ENCODE measurements around the gene CNGA2.

CNGA2 gene

GRCh38 chrX:151711787-151712186, 22.8 kb upstream of the CNGA2 start:
- DNase-seq (ENCODE audit: low spot score), result no peak
- FAIRE-seq, result no peak

- no peak for DNase-seq (ENCODE audit: low spot score)
- FAIRE-seq, result no peak
Observed at GRCh38 chrX:151712253-151712652, 22.3 kb upstream of the CNGA2 start.

- FAIRE-seq, result no peak
- no peak for DNase-seq (ENCODE audit: low spot score)
Observed at GRCh38 chrX:151713849-151714248, 20.7 kb upstream of the CNGA2 start.

GRCh38 chrX:151714362-151714761, 20.2 kb upstream of the CNGA2 start:
- FAIRE-seq (no peak), DNase-seq (ENCODE audit: low spot score) (no peak)

GRCh38 chrX:151715752-151716151, 18.8 kb upstream of the CNGA2 start, which contains the start of gene FATE1:
Gene FATE1, plus strand, starts transcription at chrX:151716035. Its CDS starts 85 bp downstream, at chrX:151716120.
- no peak for DNase-seq (ENCODE audit: low spot score)

GRCh38 chrX:151722241-151722846, 12.2 kb upstream of the CNGA2 start:
- FAIRE-seq (no peak), DNase-seq (ENCODE audit: low spot score) (no peak)

More at GRCh38 chrX:151715752-151716151, 18.8 kb upstream of the CNGA2 start, which contains the start of gene FATE1:
- FAIRE-seq, result no peak

- DNase-seq (ENCODE audit: low spot score) (no peak), FAIRE-seq (no peak)
Observed at GRCh38 chrX:151723156-151723760, 11.3 kb upstream of the CNGA2 start.

GRCh38 chrX:151724563-151725337, 9.8 kb upstream of the CNGA2 start:
- DNase-seq (ENCODE audit: low spot score) (no peak), FAIRE-seq (no peak)

- DNase-seq (ENCODE audit: low spot score), result no peak
- FAIRE-seq, result no peak
Observed at GRCh38 chrX:151725338-151725614, 9.3 kb upstream of the CNGA2 start.

- DNase-seq (ENCODE audit: low spot score), result no peak
- no peak for FAIRE-seq
Observed at GRCh38 chrX:151726751-151727150, 7.8 kb upstream of the CNGA2 start.

GRCh38 chrX:151727346-151727745, 7.2 kb upstream of the CNGA2 start:
- no peak for FAIRE-seq
- DNase-seq (ENCODE audit: low spot score), result no peak

- FAIRE-seq (no peak), DNase-seq (ENCODE audit: low spot score) (no peak)
Observed at GRCh38 chrX:151729056-151729725, 5.4 kb upstream of the CNGA2 start.

GRCh38 chrX:151735219-151735618, 673 bp downstream of the CNGA2 start:
- FAIRE-seq, result no peak

GRCh38 chrX:151736685-151737084, 2.1 kb downstream of the CNGA2 start:
- no peak for FAIRE-seq
- DNase-seq (ENCODE audit: low spot score), result no peak

More at GRCh38 chrX:151735219-151735618, 673 bp downstream of the CNGA2 start:
- DNase-seq (ENCODE audit: low spot score), result no peak

GRCh38 chrX:151737494-151737893, 2.9 kb downstream of the CNGA2 start:
- FAIRE-seq, result no peak

GRCh38 chrX:151738751-151739150, 4.2 kb downstream of the CNGA2 start:
- DNase-seq (ENCODE audit: low spot score) (no peak), FAIRE-seq (no peak)

More at GRCh38 chrX:151737494-151737893, 2.9 kb downstream of the CNGA2 start:
- no peak for DNase-seq (ENCODE audit: low spot score)

- FAIRE-seq (no peak), DNase-seq (ENCODE audit: low spot score) (no peak)
Observed at GRCh38 chrX:151741606-151742005, 7.1 kb downstream of the CNGA2 start.

GRCh38 chrX:151742311-151742710, 7.8 kb downstream of the CNGA2 start:
- FAIRE-seq, result no peak
- DNase-seq (ENCODE audit: low spot score), result no peak

GRCh38 chrX:151743651-151744470, 9.3 kb downstream of the CNGA2 start:
- DNase-seq (ENCODE audit: low spot score) (no peak), FAIRE-seq (no peak)

- FAIRE-seq (no peak), DNase-seq (ENCODE audit: low spot score) (no peak)
Observed at GRCh38 chrX:151745651-151746050, 11.1 kb downstream of the CNGA2 start.

GRCh38 chrX:151746502-151746901, 12.0 kb downstream of the CNGA2 start:
- FAIRE-seq, result no peak
- no peak for DNase-seq (ENCODE audit: low spot score)

Data from RCC 7860 (cell line).